GM19043 (cell line): ENCODE measurements around the gene TGM4.

Experiments
- ATAC-seq: cut with Tn5 transposase; IDR thresholded peaks from one replicate; pipeline ENCODE4 v1.9.1; 2021; ENCODE audit warnings: low read depth; ENCODE audit not compliant: unreplicated experiment

TGM4 gene

GRCh38 chr3:44913868-44914468 is 39.6 kb downstream of the TGM4 start:
- ATAC-seq: no peak

- no peak for ATAC-seq
Measured at GRCh38 chr3:44914936-44915335, 40.5 kb downstream of the TGM4 start.

- no peak for ATAC-seq
Measured at GRCh38 chr3:44915702-44916438, 41.5 kb downstream of the TGM4 start.

- ATAC-seq: no peak
Measured at GRCh38 chr3:44918087-44918486, 43.7 kb downstream of the TGM4 start.

GRCh38 chr3:44918581-44918980 is 44.2 kb downstream of the TGM4 start:
- no peak for ATAC-seq

- ATAC-seq: no peak
Measured at GRCh38 chr3:44920081-44920480, 45.7 kb downstream of the TGM4 start.

GRCh38 chr3:44923632-44924456 is 49.4 kb downstream of the TGM4 start:
- no peak for ATAC-seq

GRCh38 chr3:44924457-44925084 is 50.2 kb downstream of the TGM4 start:
- no peak for ATAC-seq

GRCh38 chr3:44926172-44926571 is 51.8 kb downstream of the TGM4 start:
- no peak for ATAC-seq

GRCh38 chr3:44926921-44927320 is 52.5 kb downstream of the TGM4 start:
- ATAC-seq: no peak

GRCh38 chr3:44927371-44927770 is 53.0 kb downstream of the TGM4 start:
- no peak for ATAC-seq

- ATAC-seq: no peak
Measured at GRCh38 chr3:44929782-44930181, 55.4 kb downstream of the TGM4 start.

- no peak for ATAC-seq
Measured at GRCh38 chr3:44930911-44931310, 56.5 kb downstream of the TGM4 start.

GRCh38 chr3:44931791-44932190 is 57.4 kb downstream of the TGM4 start:
- no peak for ATAC-seq

GRCh38 chr3:44932271-44932670 is 57.9 kb downstream of the TGM4 start:
- no peak for ATAC-seq

- ATAC-seq: no peak
Measured at GRCh38 chr3:44932986-44933944, 58.9 kb downstream of the TGM4 start.

- ATAC-seq: no peak
Measured at GRCh38 chr3:44939581-44940036, 65.2 kb downstream of the TGM4 start.

GRCh38 chr3:44942202-44942921 is 68.0 kb downstream of the TGM4 start:
- ATAC-seq: no peak

- no peak for ATAC-seq
Measured at GRCh38 chr3:44948239-44948638, 73.8 kb downstream of the TGM4 start.
